ENCODE measurements around the gene TNIP2. TPM values are rescaled to one million over a fixed set of nuclear protein-coding genes. Genes with fewer than 3 reads are reported as not detected.

The TNIP2 gene
- total and polyA plus RNA-seq, 2 of the 8 experiments (the other 6 are each of a cell fraction or from before 2014, with no cell fraction given) = 23.7 to 37.7 TPM

DNA sequence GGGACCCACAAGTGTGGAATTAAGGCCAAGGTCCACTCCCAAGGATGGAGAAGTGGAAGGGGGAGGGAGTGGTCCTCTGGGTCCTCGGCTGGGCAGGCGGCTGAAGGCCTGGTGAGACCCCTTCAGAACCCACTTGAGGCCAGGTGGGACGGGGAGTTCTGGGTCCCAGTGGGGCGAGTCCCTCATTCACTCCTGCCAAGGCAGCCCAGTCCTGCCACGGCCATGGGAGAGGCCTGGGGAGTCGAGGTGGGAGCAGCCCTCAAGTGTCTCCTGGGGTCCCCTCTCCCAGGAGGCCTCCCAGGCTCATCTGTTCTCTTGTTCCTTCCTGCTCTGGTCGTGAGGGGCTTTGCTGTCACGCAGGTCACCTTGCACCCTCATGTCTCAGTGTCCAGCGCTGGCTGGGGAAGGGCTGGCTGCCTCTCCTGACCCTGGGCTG lies 30.7 kb upstream of the TNIP2 start (continued):
- TF ChIP-seq JUND (IDR thresholded peaks at IDR 0.05; ENCODE audit: low read length) (no peak), SP2 (IDR thresholded peaks at IDR 0.05; ENCODE audit: low read length) (no peak), RXRA (IDR thresholded peaks at IDR 0.05; ENCODE audit: insufficient read depth, low read depth, low read length) (no peak), BCL11A (IDR thresholded peaks at IDR 0.05; ENCODE audit: low read depth in 2 of 2, low read length in 2 of 2) (no peak), CREB1 (IDR thresholded peaks at IDR 0.05) (no peak)
- TF ChIP-seq, protein P1, sequence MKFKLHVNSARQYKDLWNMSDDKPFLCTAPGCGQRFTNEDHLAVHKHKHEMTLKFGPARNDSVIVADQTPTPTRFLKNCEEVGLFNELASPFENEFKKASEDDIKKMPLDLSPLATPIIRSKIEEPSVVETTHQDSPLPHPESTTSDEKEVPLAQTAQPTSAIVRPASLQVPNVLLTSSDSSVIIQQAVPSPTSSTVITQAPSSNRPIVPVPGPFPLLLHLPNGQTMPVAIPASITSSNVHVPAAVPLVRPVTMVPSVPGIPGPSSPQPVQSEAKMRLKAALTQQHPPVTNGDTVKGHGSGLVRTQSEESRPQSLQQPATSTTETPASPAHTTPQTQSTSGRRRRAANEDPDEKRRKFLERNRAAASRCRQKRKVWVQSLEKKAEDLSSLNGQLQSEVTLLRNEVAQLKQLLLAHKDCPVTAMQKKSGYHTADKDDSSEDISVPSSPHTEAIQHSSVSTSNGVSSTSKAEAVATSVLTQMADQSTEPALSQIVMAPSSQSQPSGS (IDR thresholded peaks at IDR 0.05; ENCODE audit: low read length) = no peak
